MCF 10A (cell line): Measurements from ENCODE around the gene SPIN2A. TPM values are rescaled to one million over a fixed set of nuclear protein-coding genes. Genes with fewer than 3 reads are reported as not detected.
"Not testable (repeated sequence)": the region's sequence is repeated elsewhere in the genome, so short reads cannot be mapped to it uniquely, and the experiment has no call there.

Experiments
- BruUV-seq: library from RNA; stranded (reverse); fragments of 400-500 nt; replicated peaks from 2 replicates; lab custom pipeline; 2021; lab: Mats Ljungman, UMichigan
- CTCF ChIA-PET: fragments of 300-600 bp; sonication (Branson Sonifier 250); formaldehyde crosslinking; extraction: SDS; loops from one replicate; lab custom pipeline; 2021; ENCODE audit warnings: antibody characterized with exemption, inconsistent platforms; lab: Yijun Ruan, JAX
- POLR2A ChIA-PET: fragments of 300-600, 350-650 bp; sonication (Branson Sonifier 250); formaldehyde crosslinking; extraction: SDS; loops from one replicate; lab custom pipeline; 2020; ENCODE audit warnings: antibody characterized with exemption, inconsistent platforms; lab: Yijun Ruan, JAX
- DNase-seq: peaks from one replicate; pipeline ENCODE4 v3.0.0-alpha.2; 2018; ENCODE audit not compliant: unreplicated experiment
- H3K27ac Mint-ChIP-seq: one replicate; pipeline ENCODE4 v1.8.0; 2022; ENCODE audit warnings: mild to moderate bottlenecking, low read depth, mixed read lengths; ENCODE audit not compliant: unreplicated experiment
- H3K27me3 Mint-ChIP-seq: one replicate; pipeline ENCODE4 v1.8.0; 2022; ENCODE audit warnings: mixed read lengths; ENCODE audit not compliant: insufficient read depth, unreplicated experiment
- H3K36me3 Mint-ChIP-seq: one replicate; pipeline ENCODE4 v1.8.0; 2022; ENCODE audit warnings: mild to moderate bottlenecking, moderate library complexity, mixed read lengths; ENCODE audit not compliant: insufficient read depth, unreplicated experiment
- H3K4me1 Mint-ChIP-seq: one replicate; pipeline ENCODE4 v1.8.0; 2022; ENCODE audit warnings: mixed read lengths; ENCODE audit not compliant: insufficient read depth, unreplicated experiment
- H3K4me3 Mint-ChIP-seq: one replicate; pipeline ENCODE4 v1.8.0; 2022; ENCODE audit warnings: mild to moderate bottlenecking, moderate library complexity, mixed read lengths; ENCODE audit not compliant: unreplicated experiment
- H3K9me3 Mint-ChIP-seq: one replicate; pipeline ENCODE4 v1.8.0; 2022; ENCODE audit warnings: mixed read lengths; ENCODE audit not compliant: unreplicated experiment
- intact Hi-C: fragments of 100-400 bp; cut with micrococcal nuclease; formaldehyde crosslinking; loops from 2 replicates; pipeline ENCODE4 v1.14.1; 2022
- total RNA-seq: library from RNA; stranded (reverse); gene quantifications from 2 replicates; pipeline ENCODE4 v1.2.3, GENCODE V29; 2022
- TF ChIP-seq, protein P1 (sequence below): fragments of 200-600 bp; IDR thresholded peaks from one replicate; pipeline ENCODE4 v1.8.0; 2022; ENCODE audit warnings: antibody characterized with exemption, mild to moderate bottlenecking; ENCODE audit not compliant: unreplicated experiment

The SPIN2A gene
- total RNA-seq, 1 experiment from 2014 or later: 0.44 TPM

DNA sequence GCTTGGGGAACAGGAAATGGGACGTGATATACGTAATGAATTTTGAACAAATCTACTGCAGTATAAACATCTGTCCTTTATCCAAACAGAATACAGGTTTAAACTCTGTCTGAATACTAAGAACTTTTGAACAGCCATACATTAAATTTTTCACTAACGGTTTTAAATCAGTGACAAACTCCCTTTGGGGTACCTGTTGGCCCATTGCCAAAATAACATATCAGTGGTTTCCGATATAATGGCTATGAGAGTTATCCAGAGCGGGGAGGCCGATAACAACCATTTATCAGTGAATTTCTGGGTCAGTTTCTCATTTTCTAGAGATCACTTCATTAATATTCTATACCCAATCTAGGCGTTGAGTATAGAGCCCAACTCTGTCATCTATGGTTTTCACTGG is 5.2 kb downstream of the SPIN2A start:
- peaks cover 6% of the 10 kb centered on the region for H3K4me1 Mint-ChIP-seq
- no peak overlapping the region for H3K27ac Mint-ChIP-seq
- CTCF ChIA-PET: no interaction called here
- POLR2A ChIA-PET: no interaction called here
- H3K27me3 Mint-ChIP-seq: peaks cover 24% of the 10 kb centered on the region
- TF ChIP-seq, protein P1, sequence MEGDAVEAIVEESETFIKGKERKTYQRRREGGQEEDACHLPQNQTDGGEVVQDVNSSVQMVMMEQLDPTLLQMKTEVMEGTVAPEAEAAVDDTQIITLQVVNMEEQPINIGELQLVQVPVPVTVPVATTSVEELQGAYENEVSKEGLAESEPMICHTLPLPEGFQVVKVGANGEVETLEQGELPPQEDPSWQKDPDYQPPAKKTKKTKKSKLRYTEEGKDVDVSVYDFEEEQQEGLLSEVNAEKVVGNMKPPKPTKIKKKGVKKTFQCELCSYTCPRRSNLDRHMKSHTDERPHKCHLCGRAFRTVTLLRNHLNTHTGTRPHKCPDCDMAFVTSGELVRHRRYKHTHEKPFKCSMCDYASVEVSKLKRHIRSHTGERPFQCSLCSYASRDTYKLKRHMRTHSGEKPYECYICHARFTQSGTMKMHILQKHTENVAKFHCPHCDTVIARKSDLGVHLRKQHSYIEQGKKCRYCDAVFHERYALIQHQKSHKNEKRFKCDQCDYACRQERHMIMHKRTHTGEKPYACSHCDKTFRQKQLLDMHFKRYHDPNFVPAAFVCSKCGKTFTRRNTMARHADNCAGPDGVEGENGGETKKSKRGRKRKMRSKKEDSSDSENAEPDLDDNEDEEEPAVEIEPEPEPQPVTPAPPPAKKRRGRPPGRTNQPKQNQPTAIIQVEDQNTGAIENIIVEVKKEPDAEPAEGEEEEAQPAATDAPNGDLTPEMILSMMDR: no peak
- no peaks in the 10 kb centered on the region for H3K9me3 Mint-ChIP-seq
- no peak overlapping the region for H3K4me3 Mint-ChIP-seq
- DNase-seq: no peak
- peaks cover 12% of the 10 kb centered on the region for H3K36me3 Mint-ChIP-seq
- intact Hi-C loops: no loop called here
- BruUV-seq: no TSS peak

DNA sequence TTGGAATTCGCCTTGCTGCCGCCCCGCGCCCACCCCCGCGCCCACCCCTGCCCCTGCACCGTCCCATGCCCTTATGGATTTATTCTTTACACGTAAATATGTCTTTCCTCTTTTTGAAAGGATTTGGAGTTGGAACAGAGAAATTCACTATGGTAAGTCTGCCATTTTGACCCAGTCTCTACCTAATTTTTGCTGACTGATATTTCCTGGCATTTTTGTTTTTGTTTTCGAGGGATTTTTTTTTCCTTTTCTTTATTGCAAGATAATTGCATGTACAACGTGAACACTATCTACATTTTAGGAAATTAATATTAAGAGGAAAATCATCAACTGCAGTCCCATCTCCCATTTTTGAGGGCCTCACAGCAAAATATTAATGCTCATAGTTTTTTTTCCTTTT is 15.4 kb downstream of the SPIN2A start:
- H3K4me1 Mint-ChIP-seq: no peaks in the 10 kb centered on the region
- intact Hi-C loops: loop anchor here (5.0 kb wide), 1 partner anchor 130 kb away; no protein-coding TSS in a partner anchor

DNA sequence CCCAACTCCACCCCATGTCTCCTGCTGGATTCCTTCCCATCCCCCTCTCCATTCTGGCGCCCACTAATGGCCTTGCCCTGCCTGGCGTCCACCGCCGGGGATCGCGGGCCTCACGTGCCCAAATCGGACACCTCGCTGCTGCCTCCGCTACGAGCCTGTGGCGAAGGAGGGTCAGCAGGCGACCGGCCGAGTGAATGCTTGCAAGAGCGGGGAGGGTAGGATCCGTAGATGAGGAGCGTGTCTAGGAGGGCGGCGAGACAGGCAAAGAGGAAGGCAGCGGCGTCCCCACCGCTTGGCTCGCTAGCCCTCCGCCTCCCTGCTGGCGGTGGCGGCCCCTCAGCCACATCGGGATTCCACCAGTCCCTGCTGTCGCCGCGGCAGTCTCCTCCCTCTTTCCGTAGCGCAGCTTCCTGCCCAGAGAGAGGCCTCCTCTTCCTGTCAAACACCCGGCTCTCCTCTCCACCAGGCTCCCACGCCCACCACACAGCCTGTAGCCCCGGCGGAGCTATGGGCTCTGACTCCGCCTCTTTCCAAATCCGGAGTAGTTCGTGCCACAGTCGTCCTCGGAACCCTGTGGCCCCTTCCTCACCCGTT is 15.9 kb downstream of the SPIN2A start, which contains the start of gene SPIN2B:
Gene SPIN2B (minus strand): TSS at position 387 of the 594 bp plus-strand sequence.
- ChIA-PET POLR2A (interaction anchor here (0.6 kb wide), 2 partner anchors 125 to 522 kb away, joined by 3 to 4 read pairs; no protein-coding TSS in a partner anchor), CTCF (interaction anchor here (0.8 kb wide), 1 partner anchor 15 kb away, joined by 3 read pairs; no protein-coding TSS in a partner anchor)
- H3K4me1 Mint-ChIP-seq: no peaks in the 10 kb centered on the region
- peaks cover 19% of the 10 kb centered on the region for H3K27me3 Mint-ChIP-seq
- BruUV-seq: no TSS peak
- DNase-seq: peak; percentile 74
- peak within 1 kb of the TSS; percentile 77 for H3K4me3 Mint-ChIP-seq
- TF ChIP-seq, protein P1: no peak
- peaks cover 6% of the 10 kb centered on the region for H3K36me3 Mint-ChIP-seq
- no peaks in the 10 kb centered on the region for H3K9me3 Mint-ChIP-seq
- H3K27ac Mint-ChIP-seq: peak within 1 kb of the TSS; percentile 57
- intact Hi-C loops: loop anchor here (5.0 kb wide), 1 partner anchor 129 kb away; no protein-coding TSS in a partner anchor

More for the DNA sequence above, 15.4 kb downstream of the SPIN2A start:
- H3K9me3 Mint-ChIP-seq: no peaks in the 10 kb centered on the region
- ChIA-PET CTCF (no interaction called here), POLR2A (interaction anchor here (0.6 kb wide), 1 partner anchor 521 kb away, joined by 4 read pairs; no protein-coding TSS in a partner anchor)
- H3K36me3 Mint-ChIP-seq: peaks cover 6% of the 10 kb centered on the region
- no TSS peak for BruUV-seq
- DNase-seq: no peak
- TF ChIP-seq, protein P1: no peak
- peaks cover 20% of the 10 kb centered on the region for H3K27me3 Mint-ChIP-seq
- H3K27ac Mint-ChIP-seq: peak overlapping the region; percentile 57
- peak overlapping the region; percentile 77 for H3K4me3 Mint-ChIP-seq

DNA sequence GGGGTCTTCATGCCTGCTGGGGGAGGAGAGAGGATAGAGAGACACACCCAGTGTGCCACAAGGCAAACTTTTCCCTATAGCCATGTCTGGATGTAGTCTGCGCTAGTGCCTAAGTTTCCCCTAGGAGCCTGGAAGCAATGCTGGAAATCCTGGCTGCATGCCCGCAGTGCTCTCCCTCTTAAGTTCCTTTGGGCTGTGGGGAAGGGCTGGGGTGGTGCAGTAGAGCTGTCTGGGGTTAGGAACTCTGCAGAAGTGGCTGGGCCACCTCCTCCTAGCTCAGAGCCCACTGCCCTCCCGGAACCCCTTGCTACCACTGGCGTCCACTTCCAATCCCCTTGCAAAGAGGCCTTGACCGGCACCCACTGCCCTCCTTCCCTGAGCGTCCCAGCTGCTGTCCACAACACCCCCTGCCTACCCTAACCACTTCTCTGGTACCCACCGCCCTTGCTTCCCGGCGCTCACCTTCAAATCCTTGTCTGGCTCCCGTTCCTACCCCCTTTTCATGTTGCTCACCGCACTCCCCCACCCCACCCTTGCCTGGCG is 16.5 kb downstream of the SPIN2A start:
- DNase-seq, POLR2A ChIA-PET, BruUV-seq, H3K4me1 Mint-ChIP-seq, H3K9me3 Mint-ChIP-seq, H3K36me3 Mint-ChIP-seq: not testable (repeated sequence)
- Mint-ChIP-seq H3K4me3 (peak overlapping the region; percentile 77), H3K27me3 (peaks cover 20% of the 10 kb centered on the region), H3K27ac (peak overlapping the region; percentile 57)
- intact Hi-C loops: loop anchor here (5.0 kb wide), 1 partner anchor 128 kb away; no protein-coding TSS in a partner anchor
- CTCF ChIA-PET: interaction anchor here (0.8 kb wide), 1 partner anchor 15 kb away, joined by 3 read pairs; no protein-coding TSS in a partner anchor
